ENCODE results near the gene CORT.
A peak's percentile ranks its signal among the peaks of the same experiment; 100 is the strongest.
"Not testable (repeated sequence)": the region's sequence is repeated elsewhere in the genome, so short reads cannot be mapped to it uniquely, and the experiment has no call there.

CORT gene

DNA sequence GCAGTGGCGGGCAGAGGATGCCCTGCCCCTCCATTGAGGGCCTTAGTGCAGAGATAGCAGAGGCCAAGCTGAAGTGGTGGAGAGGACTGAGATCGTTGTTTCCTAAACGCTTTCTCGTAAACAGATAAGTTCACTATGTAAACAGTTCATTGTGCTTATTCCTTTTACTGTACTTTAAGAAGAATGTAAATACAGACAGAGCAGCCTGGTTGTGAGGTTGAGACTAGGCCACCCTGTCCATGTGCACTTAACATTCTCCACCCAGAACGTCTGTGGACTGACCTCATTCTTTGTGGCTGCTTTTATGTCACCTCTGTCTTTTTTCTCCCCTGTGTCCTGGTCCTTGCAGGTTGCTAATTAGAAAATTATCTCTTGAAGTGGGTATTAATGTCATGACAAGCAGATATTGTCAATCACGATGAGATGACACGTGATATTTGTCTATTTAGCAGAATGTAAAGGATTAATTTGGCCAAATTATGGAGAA, 11.1 kb upstream of the CORT start:
- DNase-seq (ENCODE audit: low read depth in 2 of 2), result no peak

DNA sequence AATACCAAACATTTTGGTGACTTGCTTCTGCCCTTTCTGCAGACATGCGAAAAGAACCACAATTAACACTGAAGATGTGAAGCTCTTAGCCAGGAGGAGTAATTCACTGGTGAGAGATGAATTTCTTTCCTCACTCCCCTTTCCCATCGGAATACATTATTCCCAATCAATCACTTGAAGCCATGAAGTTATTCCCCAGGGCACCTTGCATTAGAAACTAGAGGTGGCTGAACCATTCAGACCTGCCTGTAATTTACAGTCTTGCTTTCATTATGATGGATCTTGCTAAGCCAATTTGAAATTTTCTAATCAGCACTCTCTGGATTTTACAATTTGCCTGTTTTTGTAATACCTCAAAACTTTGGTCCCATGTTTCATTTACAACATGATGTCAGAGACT, 9.5 kb upstream of the CORT start:
- no peak for DNase-seq (ENCODE audit: low read depth in 2 of 2)

DNA sequence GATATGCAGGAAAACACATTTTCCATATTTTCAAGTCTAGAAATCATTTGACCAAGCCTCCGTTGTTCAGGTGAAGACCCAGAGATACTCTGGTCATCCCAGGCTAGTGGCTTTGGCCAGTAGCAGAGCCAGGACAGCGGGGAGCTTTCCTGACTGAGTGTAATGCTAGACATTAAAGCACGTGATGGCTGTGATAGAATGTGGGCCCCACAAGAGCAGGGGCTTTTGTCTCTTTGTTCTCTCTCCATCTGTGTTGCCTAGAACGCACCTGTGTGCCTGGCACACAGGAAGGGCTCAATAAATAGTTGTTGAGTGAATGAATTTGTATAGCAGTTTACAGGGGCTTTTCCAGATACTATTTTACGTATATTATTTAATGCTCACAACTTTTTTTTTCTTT, 9.0 kb upstream of the CORT start:
- DNase-seq (ENCODE audit: low read depth in 2 of 2), result no peak

DNA sequence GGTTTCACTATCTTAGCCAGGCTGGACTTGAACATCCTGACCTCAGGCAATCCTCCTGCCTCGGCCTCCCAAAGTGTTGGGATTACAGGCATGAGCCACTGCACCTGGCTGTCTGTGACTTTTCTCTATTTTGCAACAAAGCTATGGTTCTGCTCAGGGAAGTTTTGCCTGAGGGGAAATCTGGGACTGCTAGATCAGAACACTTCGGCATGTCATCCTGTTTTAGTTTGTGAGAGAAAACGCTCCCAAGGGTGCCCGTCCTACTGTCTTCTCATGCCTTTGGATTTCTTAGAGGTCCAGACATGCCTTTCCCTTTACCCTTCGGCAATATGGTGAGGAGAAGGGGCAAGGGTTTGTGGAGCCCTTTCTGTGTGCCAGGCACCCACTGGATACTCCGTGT, 5.6 kb upstream of the CORT start:
- DNase-seq (ENCODE audit: low read depth in 2 of 2), result no peak

DNA sequence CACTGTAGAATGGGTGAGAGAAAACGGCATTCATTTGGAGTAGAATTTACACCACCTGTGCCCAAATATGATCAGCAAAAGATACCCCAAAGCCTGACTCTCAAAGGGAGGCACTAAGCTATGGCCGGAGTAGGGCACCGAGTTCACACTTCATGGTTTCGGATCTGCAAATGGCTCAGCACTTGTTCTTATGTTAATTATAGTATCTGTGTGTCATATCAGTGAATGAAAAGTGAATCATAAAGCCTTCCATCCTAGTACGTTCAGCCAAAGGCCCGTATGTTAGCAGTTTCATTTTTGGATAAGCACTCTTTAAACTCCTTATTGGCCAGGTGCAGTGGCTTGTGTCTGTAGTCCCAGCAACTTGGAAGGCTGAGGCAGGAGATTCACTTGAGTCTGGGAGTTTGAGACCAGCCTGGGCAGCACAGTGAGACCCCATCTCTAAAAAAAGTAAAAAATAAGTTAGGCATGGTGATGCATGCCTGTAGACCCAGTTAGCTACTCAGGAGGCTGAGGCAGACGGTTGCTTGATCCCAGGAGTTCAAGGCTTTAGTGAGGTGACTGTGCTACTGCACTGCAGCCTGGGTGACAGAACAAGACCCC, 4.9 kb upstream of the CORT start:
- no peak for DNase-seq (ENCODE audit: low read depth in 2 of 2)

DNA sequence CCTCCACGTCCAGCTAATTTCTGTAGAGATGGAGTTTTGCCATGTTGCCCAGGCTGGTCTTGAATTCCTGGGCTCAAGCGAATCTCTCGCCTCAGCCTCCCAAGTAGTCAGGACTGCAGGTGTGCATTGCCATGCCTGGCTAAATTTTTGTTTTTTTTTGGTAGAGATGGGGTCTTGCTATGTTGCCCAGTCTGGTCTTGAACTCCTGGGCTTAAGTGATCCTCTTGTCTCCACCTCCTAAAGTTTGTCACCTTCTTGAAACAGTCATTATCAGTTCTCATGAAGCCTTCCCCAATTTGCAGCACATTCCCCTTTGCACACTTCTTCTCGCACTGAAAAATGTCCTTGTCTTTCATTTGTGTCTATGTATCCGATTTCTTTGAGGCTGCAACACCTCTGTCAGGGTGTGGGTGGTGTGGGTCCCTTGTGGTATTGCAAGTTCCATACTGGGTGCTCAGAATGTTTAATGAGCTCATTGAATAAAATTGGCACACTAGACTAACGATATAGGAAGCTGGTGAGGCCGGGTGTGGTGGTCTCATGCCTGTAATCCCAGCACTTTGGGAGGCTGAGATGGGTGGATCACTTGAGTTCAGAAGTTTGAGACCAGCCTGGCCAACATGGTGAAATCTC, 2.9 kb upstream of the CORT start:
- DNase-seq (ENCODE audit: low read depth in 2 of 2), result no peak

DNA sequence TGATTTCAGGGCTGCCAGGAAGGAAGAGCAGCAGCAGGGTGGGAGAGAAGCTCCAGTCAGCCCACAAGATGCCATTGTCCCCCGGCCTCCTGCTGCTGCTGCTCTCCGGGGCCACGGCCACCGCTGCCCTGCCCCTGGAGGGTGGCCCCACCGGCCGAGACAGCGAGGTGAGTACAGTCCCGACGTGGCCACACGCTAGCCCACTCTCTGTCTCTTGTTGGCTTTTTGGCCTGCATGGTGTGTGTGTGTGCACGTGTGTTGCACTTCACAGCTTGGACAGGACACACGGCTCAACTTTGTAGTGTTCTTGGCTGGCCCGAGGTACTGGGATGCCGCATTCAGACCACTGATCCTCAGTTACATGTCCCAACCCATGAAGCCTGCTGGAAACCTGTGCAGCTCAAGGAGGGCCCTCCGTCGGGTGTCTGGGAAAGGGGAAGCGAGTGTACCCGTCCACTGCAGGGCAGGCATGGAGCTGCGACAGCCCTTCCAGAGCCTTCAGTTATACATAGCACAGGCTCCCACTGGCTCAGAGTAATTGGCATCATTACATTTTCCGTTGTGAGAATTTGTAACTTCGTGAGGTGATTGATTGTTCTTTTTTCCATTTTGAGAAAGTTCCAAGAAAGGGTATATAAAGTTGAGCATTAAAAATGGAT, 454 bp downstream of the CORT start:
- DNase-seq (ENCODE audit: low read depth in 2 of 2), result no peak

DNA sequence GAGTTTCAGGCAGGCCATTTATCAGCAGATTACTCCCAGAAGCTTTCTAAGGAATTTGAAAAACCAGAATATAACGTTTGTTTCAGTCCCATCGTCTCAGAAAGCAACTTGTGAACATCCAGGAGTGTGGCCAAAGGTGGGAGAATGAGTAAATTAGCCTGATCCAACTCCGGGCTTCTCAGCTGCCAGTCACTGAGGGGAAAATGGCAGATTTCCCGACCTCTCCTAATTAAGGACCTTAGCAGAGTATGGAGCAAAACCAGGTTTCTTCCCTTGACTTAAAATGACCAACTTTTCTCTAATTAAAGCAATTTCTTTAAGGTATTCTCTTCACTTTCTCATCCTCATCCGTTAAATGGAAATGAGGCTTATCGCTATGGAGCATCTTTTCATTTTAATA, 1.0 kb downstream of the CORT start:
- no peak for DNase-seq (ENCODE audit: low read depth in 2 of 2)

DNA sequence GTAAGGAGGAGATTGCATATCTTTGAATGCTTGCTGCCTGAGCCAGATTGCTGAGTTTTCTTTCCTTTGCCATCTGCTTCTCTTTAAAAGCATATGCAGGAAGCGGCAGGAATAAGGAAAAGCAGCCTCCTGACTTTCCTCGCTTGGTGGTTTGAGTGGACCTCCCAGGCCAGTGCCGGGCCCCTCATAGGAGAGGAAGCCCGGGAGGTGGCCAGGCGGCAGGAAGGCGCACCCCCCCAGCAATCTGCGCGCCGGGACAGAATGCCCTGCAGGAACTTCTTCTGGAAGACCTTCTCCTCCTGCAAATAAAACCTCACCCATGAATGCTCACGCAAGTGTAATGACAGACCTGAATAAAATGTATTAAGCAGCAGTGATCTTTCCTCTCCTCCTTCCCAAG, 1.5 kb downstream of the CORT start:
- DNase-seq (ENCODE audit: low read depth in 2 of 2), result no peak

DNA sequence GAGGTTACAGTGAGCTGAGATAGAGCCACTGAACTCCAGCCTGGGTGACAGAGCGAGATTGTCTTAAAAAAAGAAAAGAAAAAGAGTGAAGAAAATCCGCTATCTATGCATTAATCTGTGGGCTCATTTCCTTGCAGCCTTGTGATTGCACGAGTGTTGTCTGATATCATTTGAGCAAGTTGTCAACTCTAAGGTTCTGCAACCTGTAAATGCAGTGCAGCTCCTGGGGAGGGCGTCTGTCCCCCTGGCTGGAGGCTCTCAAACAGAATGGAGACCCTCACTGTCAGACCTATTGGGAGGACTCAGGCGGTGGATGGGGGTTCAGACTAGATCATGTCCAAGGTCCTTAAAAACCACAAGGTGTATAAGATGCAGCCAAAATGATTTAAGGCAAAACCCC, 6.2 kb downstream of the CORT start:
- DNase-seq (ENCODE audit: low read depth in 2 of 2), result no peak

DNA sequence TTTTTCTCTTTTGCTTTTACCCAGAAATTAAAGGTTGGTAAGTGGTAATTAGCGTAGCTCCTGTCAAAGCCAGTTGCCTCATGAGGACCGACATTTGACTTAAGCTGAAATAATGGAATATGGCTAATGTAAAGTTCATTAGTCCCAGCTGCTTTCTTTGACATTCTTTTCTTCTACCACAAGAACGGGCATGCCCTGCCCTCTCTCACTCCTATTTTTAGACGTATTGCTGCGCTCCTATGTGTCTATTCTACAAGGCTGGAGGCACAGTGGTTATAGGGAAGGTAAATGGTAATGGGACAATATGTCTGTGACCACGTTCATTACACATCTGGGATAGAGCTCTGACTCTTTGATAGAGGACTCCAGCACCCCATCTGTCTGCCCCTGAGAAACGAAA, 6.8 kb downstream of the CORT start:
- no peak for DNase-seq (ENCODE audit: low read depth in 2 of 2)

DNA sequence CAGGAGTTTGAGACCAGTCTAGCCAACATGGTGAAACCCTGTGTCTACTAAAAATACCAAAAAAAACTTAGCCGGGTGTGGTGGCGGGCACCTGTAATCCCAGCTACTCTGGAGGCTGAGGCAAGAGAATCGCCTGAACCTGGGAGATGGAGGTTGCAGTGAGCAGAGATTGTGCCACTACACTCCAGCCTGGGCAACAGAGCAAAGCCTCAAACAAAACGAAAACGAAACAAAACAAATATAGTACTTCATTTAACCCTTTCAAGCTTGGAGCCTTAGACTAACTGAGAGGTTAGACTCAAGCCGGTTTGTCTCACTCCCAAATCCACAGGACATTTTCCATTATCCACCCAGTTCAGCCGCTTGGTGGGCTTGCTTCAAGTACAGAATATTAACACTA, 7.6 kb downstream of the CORT start:
- DNase-seq (ENCODE audit: low read depth in 2 of 2), result not testable (repeated sequence)

DNA sequence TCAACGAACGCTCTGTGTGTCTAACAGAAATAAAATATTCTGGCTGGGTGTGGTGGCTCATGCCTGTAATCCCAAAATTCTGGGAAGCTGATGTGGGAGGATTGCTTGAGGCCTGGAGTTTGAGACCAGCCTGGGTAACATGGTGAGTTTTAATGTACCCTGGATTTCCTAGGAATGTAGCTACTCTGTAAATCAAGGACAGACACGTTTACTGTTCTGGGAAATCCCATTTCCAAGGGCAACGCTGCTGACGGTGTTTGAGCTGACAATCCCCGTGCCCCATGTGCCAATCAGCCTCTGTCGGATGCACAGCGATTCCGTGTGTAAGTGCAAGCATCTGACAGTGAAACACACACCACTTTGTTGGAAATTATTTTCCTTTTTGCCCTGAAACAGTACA, 8.0 kb downstream of the CORT start:
- no peak for DNase-seq (ENCODE audit: low read depth in 2 of 2)

DNA sequence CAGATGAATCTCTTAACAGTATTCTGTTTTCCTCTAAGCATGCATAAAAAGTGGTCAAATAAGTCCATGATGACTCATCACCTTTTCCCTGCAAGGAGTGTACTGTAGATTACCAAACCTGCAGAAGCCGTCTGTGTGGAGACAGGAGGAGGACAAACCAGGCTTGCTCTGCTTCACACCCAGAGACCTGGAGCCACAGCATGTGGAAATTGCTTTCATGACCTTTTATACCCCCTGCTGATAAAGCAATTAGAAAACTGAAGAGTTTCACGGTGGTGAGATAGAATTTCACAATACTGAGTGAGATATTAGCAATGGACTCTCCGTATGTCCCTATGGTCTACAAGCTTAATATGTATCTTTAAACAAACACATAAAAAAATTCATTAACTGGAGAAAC, 9.4 kb downstream of the CORT start:
- DNase-seq (ENCODE audit: low read depth in 2 of 2), result no peak

DNA sequence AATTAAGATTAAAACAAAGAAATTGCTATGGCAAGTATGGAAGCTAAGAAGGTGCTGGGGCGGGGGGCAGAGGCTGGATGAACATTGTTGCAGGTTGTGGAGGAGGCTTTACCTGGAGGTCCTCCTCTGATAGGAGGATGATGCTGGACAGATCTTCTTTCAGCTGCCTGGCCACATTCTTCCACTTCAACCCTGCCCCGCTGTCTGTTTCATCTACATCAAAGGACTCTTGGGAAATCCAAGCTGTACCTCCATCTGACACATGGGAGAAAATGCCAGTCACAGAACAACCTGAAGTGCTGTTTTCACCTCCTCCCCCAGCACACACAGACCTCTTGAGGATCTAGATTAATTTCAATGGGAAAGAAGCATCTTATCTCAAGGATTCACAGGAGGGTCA, 17.2 kb downstream of the CORT start:
- no peak for DNase-seq (ENCODE audit: low read depth in 2 of 2)

DNA sequence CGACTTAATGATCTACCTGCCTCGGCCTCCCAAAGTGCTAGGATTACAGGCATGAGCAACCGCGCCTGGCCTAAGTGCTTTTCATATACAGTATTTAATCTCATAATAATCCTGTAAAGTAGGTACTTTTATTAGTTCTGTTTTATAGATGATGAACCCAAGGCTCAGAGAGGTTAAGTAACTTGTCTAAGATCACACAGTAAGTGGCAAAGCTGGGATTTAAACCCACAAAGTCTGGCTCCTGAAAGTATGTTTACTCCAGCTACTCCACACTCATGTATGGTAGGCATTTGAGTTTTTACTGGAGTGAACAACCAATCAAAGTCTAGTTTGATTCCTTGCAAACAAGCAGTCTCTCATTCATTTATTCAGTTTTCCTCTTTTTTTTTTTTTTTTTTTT, 20.2 kb downstream of the CORT start:
- DNase-seq (ENCODE audit: low read depth in 2 of 2), result no peak

DNA sequence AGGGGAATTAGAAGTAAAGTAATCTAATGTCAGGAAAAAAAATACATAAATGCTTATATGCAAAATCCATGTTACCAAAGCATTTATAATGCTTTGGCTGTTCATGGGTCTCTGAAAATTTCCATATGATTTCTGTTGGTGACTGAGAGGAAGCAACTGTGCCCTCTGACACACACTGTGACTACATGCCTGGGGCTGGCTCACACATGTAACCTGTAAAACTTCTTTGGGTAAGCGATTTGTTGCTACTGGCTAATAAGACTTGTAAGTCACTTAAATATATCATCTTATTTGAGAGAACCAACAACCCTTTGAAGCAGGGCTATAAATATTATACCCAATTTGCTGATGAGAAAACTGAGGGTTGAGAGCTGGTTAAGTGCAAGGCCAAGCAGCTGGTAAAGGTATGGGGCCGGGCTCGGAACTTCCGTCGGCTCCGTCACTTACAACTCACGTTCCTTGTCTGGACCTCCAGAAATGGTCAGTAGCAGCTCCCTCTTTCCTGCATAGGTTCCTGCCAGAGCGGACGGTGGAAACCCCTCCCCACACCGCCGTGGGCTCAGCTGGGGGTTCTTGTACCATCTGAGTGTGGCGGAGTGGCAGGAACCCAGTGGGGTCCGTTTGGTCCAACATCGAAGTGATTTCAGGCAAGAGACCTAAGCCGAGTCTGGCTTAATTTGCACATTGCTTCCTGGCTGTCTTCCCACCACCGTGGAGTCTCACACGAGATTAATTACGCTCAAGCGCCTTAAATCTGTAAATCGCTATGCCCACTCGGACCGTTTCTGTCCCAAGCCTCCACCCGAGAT, 21.8 kb downstream of the CORT start:
- no peak for DNase-seq (ENCODE audit: low read depth in 2 of 2)

DNA sequence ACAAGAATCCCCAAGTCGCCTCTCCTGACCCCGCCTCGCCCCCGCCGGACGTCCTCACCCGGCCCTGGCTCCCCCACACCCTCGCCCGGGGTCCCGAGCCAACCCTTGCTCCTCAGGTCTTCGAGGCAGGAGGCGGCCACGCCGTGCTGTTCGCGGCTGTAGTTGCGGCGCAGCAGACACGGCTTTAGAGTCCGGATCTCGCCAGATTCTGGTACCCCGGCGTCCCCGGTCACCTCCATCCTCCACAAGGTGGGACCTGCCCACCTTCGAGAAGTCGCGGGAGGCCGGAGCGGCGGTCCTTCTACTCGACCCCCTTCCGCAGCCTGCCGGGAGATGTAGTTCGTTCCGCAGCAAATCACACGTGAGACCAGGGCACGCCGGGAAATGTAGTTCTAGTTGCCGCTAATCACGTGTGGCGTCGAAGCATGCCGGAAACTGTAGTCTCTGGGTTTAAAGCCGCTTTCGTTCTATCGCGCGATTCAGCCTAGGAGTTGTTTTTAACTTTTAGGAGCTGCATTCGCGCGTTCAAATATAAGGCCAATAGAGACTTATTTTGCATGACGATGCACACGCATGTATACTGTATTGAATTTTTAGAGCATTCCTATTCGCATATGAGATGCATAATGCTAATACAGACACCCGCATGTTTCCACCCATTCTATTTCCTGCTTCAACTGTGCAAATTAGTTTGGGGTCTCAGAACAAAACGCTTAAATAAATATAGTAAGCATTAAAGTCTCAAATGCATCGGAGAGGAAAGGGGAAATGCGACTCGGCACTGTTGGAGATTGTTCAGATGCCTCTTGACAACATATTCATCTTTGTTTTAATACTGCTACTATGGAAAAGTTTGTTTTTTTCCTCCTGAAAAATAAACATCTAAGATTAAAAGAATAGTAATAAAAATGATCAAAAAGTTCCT, 22.7 kb downstream of the CORT start, which contains the start of gene DFFA:
TSS of gene DFFA (minus strand) at position 310 of the 925 bp plus-strand sequence. CDS start at position 239, 71 bp downstream.
- peak; percentile 76 to 84 for DNase-seq (ENCODE audit: low read depth in 2 of 2)

DNA sequence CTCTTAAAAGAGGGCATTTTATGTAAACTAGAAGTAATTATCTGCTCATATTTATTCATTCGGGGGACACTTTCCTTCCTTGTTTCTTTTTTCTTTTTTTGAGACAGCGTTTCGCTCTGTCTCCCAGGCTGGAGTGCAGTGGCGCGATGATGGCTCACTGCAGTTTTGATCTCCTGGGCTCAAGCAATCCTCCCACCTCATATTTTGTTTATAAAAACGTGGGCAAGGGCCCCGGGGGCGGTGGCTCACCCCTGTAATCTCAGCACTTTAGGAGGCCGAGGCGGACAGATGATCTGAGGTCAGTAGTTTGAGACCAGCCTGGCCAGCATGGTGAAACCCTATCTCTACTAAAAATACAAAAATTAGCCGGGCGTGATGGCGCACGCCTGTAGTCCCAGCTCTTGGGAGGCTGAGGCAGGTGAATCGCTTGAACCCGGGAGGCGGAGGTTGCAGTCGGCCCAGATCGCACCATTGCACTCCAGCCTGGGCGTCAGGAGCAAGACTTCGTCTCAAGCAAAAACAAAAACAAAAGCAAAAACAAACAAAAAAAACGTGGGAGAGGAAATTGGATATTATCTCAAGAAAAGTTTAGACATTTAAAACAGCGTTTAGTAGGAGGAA, 23.4 kb downstream of the CORT start:
- DNase-seq (ENCODE audit: low read depth in 2 of 2), result no peak

DNA sequence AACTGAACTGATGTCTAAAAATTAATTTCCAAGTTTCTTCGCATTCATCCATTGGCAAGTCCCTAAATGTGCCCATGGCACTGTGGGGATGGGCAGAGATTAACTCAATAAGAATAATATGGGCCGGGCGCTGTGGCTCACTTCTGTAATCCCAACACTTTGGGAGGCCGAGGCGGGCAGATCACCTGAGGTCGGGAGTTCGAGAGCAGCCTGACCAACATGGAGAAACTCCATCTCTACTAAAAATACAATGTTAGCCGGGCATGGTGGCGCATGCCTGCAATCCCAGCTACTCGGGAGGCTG, 24.4 kb downstream of the CORT start:
- DNase-seq (ENCODE audit: low read depth in 2 of 2), result not testable (repeated sequence)

All from stimulated activated CD8-positive, alpha-beta memory T cell treated with anti-CD3 and anti-CD28 coated beads, Interleukin-7, amount 100 ng/mL, for 1 hour (primary cell).